HepG2 (cell line): ENCODE results near the gene DNAJC8. TPM values are rescaled to one million over a fixed set of nuclear protein-coding genes. Genes with fewer than 3 reads are reported as not detected.

ENCODE experiments used
- ATF5 ChIP-seq: sonication (generic); formaldehyde crosslinking; IDR thresholded peaks from 2 replicates; pipeline ENCODE4 v1.4.0; 2020; ENCODE audit warnings: mild to moderate bottlenecking, low read depth, missing genetic modification reagents
- BCL3 ChIP-seq: sonication (generic); formaldehyde crosslinking; IDR thresholded peaks from 2 replicates; pipeline ENCODE4 v1.5.1; 2020; ENCODE audit warnings: mild to moderate bottlenecking, missing genetic modification reagents, moderate library complexity
- CCDC6 ChIP-seq: sonication (generic); formaldehyde crosslinking; IDR thresholded peaks from 2 replicates; pipeline ENCODE4 v1.8.1; 2022; ENCODE audit warnings: mild to moderate bottlenecking, missing genetic modification reagents, moderate library complexity
- DDIT3 ChIP-seq: sonication (generic); formaldehyde crosslinking; IDR thresholded peaks from 2 replicates; pipeline ENCODE4 v1.4.0; 2020; ENCODE audit warnings: mild to moderate bottlenecking, missing genetic modification reagents
- ERF ChIP-seq: IDR thresholded peaks from 2 replicates; pipeline ENCODE4 v1.6.1; 2018; ENCODE audit warnings: missing biosample characterization, missing genetic modification reagents
- GMEB1 ChIP-seq: sonication (generic); formaldehyde crosslinking; IDR thresholded peaks from 2 replicates; pipeline ENCODE4 v1.5.1; 2020; ENCODE audit warnings: missing genetic modification reagents, mild to moderate bottlenecking, borderline replicate concordance
- GPBP1L1 ChIP-seq: sonication (generic); formaldehyde crosslinking; IDR thresholded peaks from 2 replicates; pipeline ENCODE4 v1.5.0; 2020; ENCODE audit warnings: mild to moderate bottlenecking, missing genetic modification reagents
- KDM5A ChIP-seq: fragments of 200-600 bp; sonication (generic); IDR thresholded peaks from 2 replicates; pipeline ENCODE4 v1.7.0; 2018; ENCODE audit warnings: antibody characterized with exemption, mild to moderate bottlenecking, low read length, borderline replicate concordance
- NCOR1 ChIP-seq: fragments of 200-600 bp; sonication (generic); IDR thresholded peaks from 2 replicates; pipeline ENCODE4 v1.7.0; 2017; ENCODE audit warnings: antibody characterized with exemption, low read length, borderline replicate concordance
- PATZ1 ChIP-seq: sonication (generic); formaldehyde crosslinking; IDR thresholded peaks from 2 replicates; pipeline ENCODE4 v1.4.0; 2020; ENCODE audit warnings: missing genetic modification reagents
- PHF21A ChIP-seq: sonication (generic); formaldehyde crosslinking; IDR thresholded peaks from 2 replicates; pipeline ENCODE4 v1.5.0; 2020; ENCODE audit warnings: mild to moderate bottlenecking, missing genetic modification reagents
- RNF2 ChIP-seq: fragments of 450-650 bp; conservative IDR thresholded peaks from 2 replicates; pipeline ENCODE4 v1.6.1; 2016; ENCODE audit warnings: low read depth
- TEF ChIP-seq: sonication (generic); formaldehyde crosslinking; IDR thresholded peaks from 2 replicates; pipeline ENCODE4 v1.5.0; 2020; ENCODE audit warnings: missing genetic modification reagents
- TFAP4 ChIP-seq: sonication (generic); IDR thresholded peaks from 2 replicates; pipeline ENCODE4 v1.6.1; 2016; ENCODE audit warnings: low read depth, borderline replicate concordance
- ZFY ChIP-seq: sonication (generic); formaldehyde crosslinking; IDR thresholded peaks from 2 replicates; pipeline ENCODE4 v1.4.0; 2020; ENCODE audit warnings: missing genetic modification reagents
- ZNF589 ChIP-seq: sonication (generic); formaldehyde crosslinking; conservative IDR thresholded peaks from 2 replicates; pipeline ENCODE4 v1.8.0; 2022; ENCODE audit warnings: mild to moderate bottlenecking, moderate library complexity, missing genetic modification reagents
- ZUFSP ChIP-seq: sonication (generic); formaldehyde crosslinking; IDR thresholded peaks from 2 replicates; pipeline ENCODE4 v1.9.0; 2021; ENCODE audit warnings: missing genetic modification reagents, mild to moderate bottlenecking, borderline replicate concordance
- polyA plus RNA-seq, 8 experiments: library from polyadenylated mRNA; depleted of rRNA in 3 of 8; stranded (reverse) in 7 of 8; unstranded in 1 of 8; fragments of >200 nt; fragmentation: Illumina TruSeq in 4 of 8; extraction: Trizol in 4 of 8; gene quantifications; 2 replicates each; pipeline versions ENCODE4 v1.2.1 to v1.2.3, GENCODE V29; 2011 to 2016; ENCODE audit warnings: low read depth in 4 of 8, missing spikeins in 1 of 8, mixed read lengths in 1 of 8; ENCODE audit not compliant: insufficient read depth in 1 of 8
- total RNA-seq, 5 experiments: library from RNA; depleted of rRNA; stranded (reverse); fragments of >200 nt; fragmentation: Illumina TruSeq; extraction: Trizol; gene quantifications; 2 replicates each; pipeline ENCODE4 v1.2.3, GENCODE V29; 2016; ENCODE audit warnings: low read depth in 1 of 5
- TF ChIP-seq, protein P1 (sequence below): IDR thresholded peaks from 2 replicates; pipeline ENCODE4 v1.6.1; 2016; ENCODE audit warnings: mild to moderate bottlenecking, missing biosample characterization, missing genetic modification reagents

Gene DNAJC8
- total and polyA plus RNA-seq, 2 of the 13 experiments (the other 11 are each of a cell fraction or from before 2014, with no cell fraction given): 54.5 to 126 TPM

DNA sequence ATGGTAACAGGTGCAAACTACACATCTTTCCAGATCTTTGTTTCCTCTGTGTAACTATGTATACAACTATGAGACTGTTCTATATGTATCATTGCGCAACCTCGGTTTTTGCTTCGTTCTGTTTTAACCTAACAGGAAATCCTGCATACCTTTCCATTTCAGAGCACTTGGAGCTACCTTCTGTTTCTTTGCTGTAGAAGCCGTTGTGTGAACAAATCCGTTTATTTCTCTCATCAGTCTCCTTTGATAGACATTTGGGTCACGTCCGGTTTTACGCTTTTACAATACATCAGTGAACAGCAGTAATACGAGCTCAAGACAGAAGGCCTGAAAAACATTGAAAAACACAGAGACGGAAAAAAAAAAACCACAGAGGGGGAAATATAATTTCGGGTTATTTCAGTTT, 13.6 kb upstream of the DNAJC8 start (continued):
- no peak for TF ChIP-seq GPBP1L1 (CRISPR knock-in tag)
- TF ChIP-seq PATZ1 (CRISPR knock-in tag): no peak
- no peak for TF ChIP-seq ZFY (CRISPR knock-in tag)
- TF ChIP-seq DDIT3 (CRISPR knock-in tag): no peak
- no peak for TF ChIP-seq RNF2
- no peak; the same call in 1 of the 2 replicates for TF ChIP-seq NCOR1
- TF ChIP-seq ZUFSP (CRISPR knock-in tag): no peak
- TF ChIP-seq ZNF589 (CRISPR knock-in tag): no peak
- no peak for TF ChIP-seq TEF (CRISPR knock-in tag)
- no peak for TF ChIP-seq TFAP4
- no peak for TF ChIP-seq GMEB1
- TF ChIP-seq BCL3 (CRISPR knock-in tag): no peak
- TF ChIP-seq ATF5 (CRISPR knock-in tag): no peak
- TF ChIP-seq CCDC6 (CRISPR knock-in tag): no peak
- peak; percentile 23; the same call in 1 of the 2 replicates for TF ChIP-seq KDM5A
- TF ChIP-seq PHF21A (CRISPR knock-in tag): 0 out of 2 replicates have a peak, but pooled peaks have one; percentile 9
- TF ChIP-seq ERF: peak; percentile 26; the same call in 1 of the 2 replicates
- TF ChIP-seq, protein P1, sequence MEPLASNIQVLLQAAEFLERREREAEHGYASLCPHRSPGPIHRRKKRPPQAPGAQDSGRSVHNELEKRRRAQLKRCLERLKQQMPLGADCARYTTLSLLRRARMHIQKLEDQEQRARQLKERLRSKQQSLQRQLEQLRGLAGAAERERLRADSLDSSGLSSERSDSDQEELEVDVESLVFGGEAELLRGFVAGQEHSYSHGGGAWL (CRISPR knock-in tag): no peak
